Natural killer cell (primary cell): ENCODE results near the gene JMJD1C. TPM values are rescaled to one million over a fixed set of nuclear protein-coding genes. Genes with fewer than 3 reads are reported as not detected.
A peak's percentile ranks its signal among the peaks of the same experiment; 100 is the strongest.

ENCODE experiments used
- ATAC-seq, 3 donors: fragments of 150-1000 bp in 2 of 3; fragments of 200-7000 bp in 1 of 3; cut with Tn5 transposase; 1 replicate in 1 of 3; 2 replicates in 2 of 3; pipeline ENCODE4 v1.10.0; 2021; ENCODE audit warnings: mild to moderate bottlenecking in 2 of 3, moderate library complexity in 2 of 3
- DNase-seq, 2 donors: peaks; one replicate each; pipeline versions ENCODE4 v3.0.0 to v3.0.0-alpha.2; 2013 to 2021; ENCODE audit warnings: mixed read lengths in 1 of 2
- H3K27ac ChIP-seq: one replicate; pipeline ENCODE4 v1.5.1; 2013; ENCODE audit warnings: mild to moderate bottlenecking, low read length
- H3K27me3 ChIP-seq: one replicate; pipeline ENCODE4 v1.6.1; 2013; ENCODE audit warnings: low read length; ENCODE audit not compliant: control insufficient read depth, insufficient read depth
- H3K36me3 ChIP-seq: one replicate; pipeline ENCODE4 v1.6.1; 2013; ENCODE audit warnings: low read length; ENCODE audit not compliant: control insufficient read depth, insufficient read depth
- H3K4me1 ChIP-seq: one replicate; pipeline ENCODE4 v1.6.1; 2013; ENCODE audit warnings: low read length; ENCODE audit not compliant: control insufficient read depth, insufficient read depth
- H3K4me3 ChIP-seq: one replicate; pipeline ENCODE4 v1.5.1; 2013; ENCODE audit warnings: low read length
- H3K9me3 ChIP-seq: one replicate; pipeline ENCODE4 v1.6.1; 2013; ENCODE audit warnings: low read length; ENCODE audit not compliant: control insufficient read depth, insufficient read depth
- H3K27ac Mint-ChIP-seq, 2 donors: one replicate each; pipeline ENCODE4 v1.8.0; 2022; ENCODE audit warnings: mild to moderate bottlenecking in 2 of 2, mixed read lengths in 2 of 2, moderate library complexity in 1 of 2
- H3K27me3 Mint-ChIP-seq, 2 donors: one replicate each; pipeline ENCODE4 v1.8.0; 2022; ENCODE audit warnings: low read depth in 2 of 2, mixed read lengths in 2 of 2
- H3K36me3 Mint-ChIP-seq: one replicate; pipeline ENCODE4 v1.8.0; 2022; ENCODE audit warnings: mixed read lengths
- H3K4me1 Mint-ChIP-seq, 2 donors: one replicate each; pipeline ENCODE4 v1.8.0; 2022; ENCODE audit warnings: mixed read lengths in 2 of 2
- H3K4me3 Mint-ChIP-seq: one replicate; pipeline ENCODE4 v1.8.0; 2022; ENCODE audit warnings: mild to moderate bottlenecking, moderate library complexity, mixed read lengths
- H3K9me3 Mint-ChIP-seq, 2 donors: one replicate each; pipeline ENCODE4 v1.8.0; 2022; ENCODE audit warnings: mixed read lengths in 2 of 2
- CTCF ChIP-seq: fragments of 200-600 bp; IDR thresholded peaks from one replicate; pipeline ENCODE4 v1.8.0; 2022; ENCODE audit warnings: antibody characterized with exemption
- WGBS: methylation state at CpG from one replicate; pipeline ENCODE4 v1.1.7; 2013; ENCODE audit warnings: missing lambda C conversion rate; ENCODE audit not compliant: insufficient coverage; 5-methylcytosine and 5-hydroxymethylcytosine counted together
- intact Hi-C: fragments of 100-400 bp; cut with micrococcal nuclease; formaldehyde crosslinking; loops from one replicate; pipeline ENCODE4 v1.14.2; 2022
- total RNA-seq, 4 donors: library from RNA; stranded (reverse); fragments of 120-200 nt in 1 of 4; gene quantifications; one replicate each; pipeline versions ENCODE4 v1.2.3 to v1.2.4, GENCODE V29; 2013 to 2022

JMJD1C gene
- total RNA-seq, 3 donors from 2014 or later (not counting 1 experiment from before 2014, with no cell fraction given), result 125 to 208 (median 156) TPM

DNA sequence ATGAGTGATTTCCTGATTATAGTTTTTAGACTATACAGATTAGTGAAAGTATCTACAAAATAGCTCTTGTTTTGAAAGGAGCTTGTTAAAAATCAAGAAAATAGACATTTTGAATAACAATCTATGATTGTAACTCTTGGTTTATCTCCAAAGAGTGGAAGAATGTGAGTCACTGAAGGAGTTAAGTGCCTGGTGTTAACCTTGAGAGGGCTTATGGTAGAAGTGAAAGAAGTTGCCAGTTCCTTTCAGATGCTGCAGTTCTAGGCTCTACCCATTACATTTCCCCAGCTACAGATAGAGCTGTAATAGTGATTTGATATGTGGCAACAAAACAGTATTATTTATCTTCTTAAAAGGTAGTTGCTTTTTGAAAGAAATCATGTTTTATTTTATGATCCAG is 320.0 kb downstream of the JMJD1C start:
- intact Hi-C loops, result no loop called here
- ATAC-seq (peak in 2 of 3 donors; percentile 47 to 52), DNase-seq (no peak)
- H3K4me3 Mint-ChIP-seq, result no peak overlapping the region
- peaks cover 38 to 59% of the 10 kb centered on the region in 2 donors for H3K4me1 Mint-ChIP-seq
- H3K27me3 ChIP-seq, result no peaks in the 10 kb centered on the region
- TF ChIP-seq CTCF, result no peak
- H3K27me3 Mint-ChIP-seq, result no peaks in the 10 kb centered on the region
- no peak overlapping the region for H3K27ac ChIP-seq
- peak overlapping the region; percentile 36 to 56 for H3K27ac Mint-ChIP-seq
- H3K36me3 Mint-ChIP-seq, result peaks cover under 1% of the 10 kb centered on the region
- H3K9me3 ChIP-seq, result no peaks in the 10 kb centered on the region
- H3K9me3 Mint-ChIP-seq, result no peaks in the 10 kb centered on the region
- H3K4me3 ChIP-seq, result no peak overlapping the region
- H3K36me3 ChIP-seq, result peaks cover 11% of the 10 kb centered on the region
- no peaks in the 10 kb centered on the region for H3K4me1 ChIP-seq

GRCh38 chr10:63143987-63144386 is 321.8 kb downstream of the JMJD1C start:
- TF ChIP-seq CTCF, result no peak
- peaks cover 32 to 59% of the 10 kb centered on the region in 2 donors for H3K4me1 Mint-ChIP-seq
- no peaks in the 10 kb centered on the region for H3K9me3 Mint-ChIP-seq
- Histone ChIP-seq H3K4me3 (no peak overlapping the region), H3K27me3 (no peaks in the 10 kb centered on the region), H3K4me1 (no peaks in the 10 kb centered on the region), H3K9me3 (no peaks in the 10 kb centered on the region), H3K27ac (no peak overlapping the region), H3K36me3 (peaks cover 10% of the 10 kb centered on the region)
- DNase-seq (no peak), ATAC-seq (no peak)
- intact Hi-C loops, result no loop called here
- H3K27me3 Mint-ChIP-seq, result no peaks in the 10 kb centered on the region
- no peaks in the 10 kb centered on the region for H3K36me3 Mint-ChIP-seq
- WGBS, result 83% methylated on average over 3 of the region's 5 CpGs
- peak overlapping the region in 1 of 2 donors; percentile 38 for H3K27ac Mint-ChIP-seq
- H3K4me3 Mint-ChIP-seq, result no peak overlapping the region

GRCh38 chr10:63142136-63142535 is 323.6 kb downstream of the JMJD1C start:
- no peaks in the 10 kb centered on the region for H3K9me3 ChIP-seq
- WGBS, result 95% methylated on average over 6 of the region's 6 CpGs
- Mint-ChIP-seq H3K36me3 (no peaks in the 10 kb centered on the region), H3K4me3 (no peak overlapping the region), H3K27ac (peak overlapping the region; percentile 14 to 22), H3K4me1 (peaks cover 33 to 65% of the 10 kb centered on the region in 2 donors), H3K9me3 (no peaks in the 10 kb centered on the region), H3K27me3 (no peaks in the 10 kb centered on the region)
- H3K27me3 ChIP-seq, result no peaks in the 10 kb centered on the region
- ATAC-seq (no peak), DNase-seq (no peak)
- TF ChIP-seq CTCF, result no peak
- no peak overlapping the region for H3K4me3 ChIP-seq
- intact Hi-C loops, result no loop called here
- peaks cover 3% of the 10 kb centered on the region for H3K36me3 ChIP-seq
- H3K27ac ChIP-seq, result no peak overlapping the region
- no peaks in the 10 kb centered on the region for H3K4me1 ChIP-seq

- 93% methylated on average over 3 of the region's 3 CpGs for WGBS
- ATAC-seq (no peak), DNase-seq (no peak)
- Mint-ChIP-seq H3K4me1 (peaks cover 22 to 59% of the 10 kb centered on the region in 2 donors), H3K9me3 (no peaks in the 10 kb centered on the region), H3K27ac (peak overlapping the region; percentile 14 to 22), H3K27me3 (no peaks in the 10 kb centered on the region), H3K4me3 (no peak overlapping the region), H3K36me3 (no peaks in the 10 kb centered on the region)
- no peak for TF ChIP-seq CTCF
- intact Hi-C loops, result no loop called here
- no peaks in the 10 kb centered on the region for H3K4me1 ChIP-seq
- H3K27ac ChIP-seq, result no peak overlapping the region
- peaks cover 3% of the 10 kb centered on the region for H3K36me3 ChIP-seq
- H3K27me3 ChIP-seq, result no peaks in the 10 kb centered on the region
- H3K9me3 ChIP-seq, result no peaks in the 10 kb centered on the region
- no peak overlapping the region for H3K4me3 ChIP-seq
Measured at GRCh38 chr10:63140077-63140476, 325.7 kb downstream of the JMJD1C start.
